ENCODE results near the gene MAN1C1. TPM values are rescaled to one million over a fixed set of nuclear protein-coding genes. Genes with fewer than 3 reads are reported as not detected.
A peak's percentile ranks its signal among the peaks of the same experiment; 100 is the strongest.

Gene MAN1C1
- polyA plus RNA-seq, 1 of the 3 experiments (the other 2 are of a cell fraction) = 0.20 TPM

- TF ChIP-seq PBX3 (IDR thresholded peaks at IDR 0.05) = peak; percentile 47; the same call in 1 of the 2 replicates
Observed at GRCh38 chr1:25819491-25820246, 203.1 kb downstream of the MAN1C1 start, which contains the start of gene MTFR1L (continued).

- H3K9ac ChIP-seq = peak overlapping the region; percentile 92
- POLR2A ChIA-PET = interaction anchor here (0.9 to 2.5 kb wide), 7 partner anchors 10 to 212 kb away, joined by 3 to 8 read pairs (median 5); partner anchors contain the start of genes PAFAH2 and PAQR7
- H3K4me3 ChIP-seq (ENCODE audit: low read depth in 2 of 2, low read length in 1 of 2) = peak overlapping the region; percentile 95 to 97
- H2AFZ ChIP-seq (ENCODE audit: low read depth) = peak overlapping the region; percentile 83
- CTCF ChIA-PET = interaction anchor here (0.8 to 3.4 kb wide), 7 partner anchors 9 to 182 kb away, joined by 3 to 15 read pairs (median 5); no protein-coding TSS in a partner anchor
- peaks cover 0 to 28% of the 10 kb centered on the region in 2 experiments for H3K36me3 ChIP-seq (replicated peaks in 1 of 2; ENCODE audit: control insufficient read depth in 1 of 2, insufficient read depth in 2 of 2, low read length in 1 of 2)
- H3K9me3 ChIP-seq = no peaks in the 10 kb centered on the region
- WGBS (ENCODE audit: low lambda C conversion rate) = 5% methylated on average over 14 of the region's 67 CpGs
- DNase-seq = peak; percentile 79
- peaks cover 42% of the 10 kb centered on the region for H3K79me2 ChIP-seq (ENCODE audit: insufficient read depth)
- no peaks in the 10 kb centered on the region for H3F3A ChIP-seq (replicated peaks; ENCODE audit: insufficient read depth)
- peaks cover 7% of the 10 kb centered on the region; the same call in 1 of the 2 replicates for H4K20me1 ChIP-seq (ENCODE audit: insufficient read depth)
- peaks cover 8 to 29% of the 10 kb centered on the region in 2 experiments; a peak in 1 of 4 replicates for H3K4me1 ChIP-seq (ENCODE audit: control insufficient read depth in 1 of 2, insufficient read depth in 2 of 2, low read depth in 1 of 2, low read length in 1 of 2)
- no peaks in the 10 kb centered on the region for H3K9me2 ChIP-seq
- no peaks in the 10 kb centered on the region for H3K27me3 ChIP-seq (ENCODE audit: insufficient read depth)
- H3K27ac ChIP-seq (ENCODE audit: low read depth in 2 of 2, low read length in 1 of 2) = peak overlapping the region; percentile 79 to 88
- TF ChIP-seq MXI1 (IDR thresholded peaks at IDR 0.05; ENCODE audit: low read depth, low read length) (peak; percentile 57), NRF1 (IDR thresholded peaks at IDR 0.05; ENCODE audit: low read depth, low read length) (peak; percentile 19; the same call in 1 of the 2 replicates), ZBTB33 (IDR thresholded peaks at IDR 0.05; ENCODE audit: borderline replicate concordance, low read depth) (peak; percentile 60; the same call in 1 of the 2 replicates), MAX (IDR thresholded peaks at IDR 0.05; ENCODE audit: low read depth) (no peak), CHD2 (IDR thresholded peaks at IDR 0.05; ENCODE audit: low read length, partially characterized antibody) (peak; percentile 97), TEAD4 (IDR thresholded peaks at IDR 0.05; ENCODE audit: borderline replicate concordance, insufficient read depth) (no peak)
- H3K4me2 ChIP-seq = peak overlapping the region; percentile 100
Observed at GRCh38 chr1:25820247-25821111, 203.9 kb downstream of the MAN1C1 start.
